K562 (cell line): ENCODE measurements around the gene SLC18B1. TPM values are rescaled to one million over a fixed set of nuclear protein-coding genes. Genes with fewer than 3 reads are reported as not detected.

Source experiments
- ADNP ChIP-seq: fragments of 200-800 bp; sonication (Bioruptor generic); IDR thresholded peaks from 2 replicates; pipeline ENCODE4 v1.6.1; 2016; ENCODE audit warnings: missing genetic modification characterization, missing compliant biosample characterization
- BACH1 ChIP-seq: fragments of 200-800 bp; sonication (Bioruptor generic); IDR thresholded peaks from 2 replicates; pipeline ENCODE4 v1.6.1; 2016; ENCODE audit warnings: missing genetic modification characterization, missing compliant biosample characterization
- CC2D1A ChIP-seq: fragments of 450-650 bp; IDR thresholded peaks from 2 replicates; pipeline ENCODE4 v1.6.1; 2017; ENCODE audit warnings: mild to moderate bottlenecking
- ELF1 ChIP-seq: fragments of 200-800 bp; sonication (Bioruptor generic); IDR thresholded peaks from 2 replicates; pipeline ENCODE4 v1.6.1; 2016; ENCODE audit warnings: missing genetic modification characterization, missing compliant biosample characterization
- L3MBTL2 ChIP-seq: fragments of 450-650 bp; IDR thresholded peaks from 2 replicates; pipeline ENCODE4 v1.6.1; 2016; ENCODE audit warnings: mild to moderate bottlenecking, moderate library complexity
- NONO ChIP-seq, 2 experiments: fragments of 200-400 bp in 1 of 2; fragments of 450-650 bp in 1 of 2; formaldehyde crosslinking in 1 of 2; IDR thresholded peaks; 2 replicates each; pipeline ENCODE4 v1.6.1; 2017; ENCODE audit warnings: low read depth in 2 of 2, mild to moderate bottlenecking in 2 of 2, moderate library complexity in 2 of 2, low read length in 1 of 2
- ZNF644 ChIP-seq: fragments of 200-800 bp; sonication (Bioruptor generic); IDR thresholded peaks from 2 replicates; pipeline ENCODE4 v1.6.1; 2016; ENCODE audit warnings: low read depth, missing genetic modification characterization, missing compliant biosample characterization
- polyA plus RNA-seq, 8 experiments: library from polyadenylated mRNA; depleted of rRNA in 4 of 8; stranded (reverse) in 5 of 8; unstranded in 3 of 8; fragments of >200 nt; fragmentation: Nextera tagmentation in 2 of 8; fragmentation: Illumina TruSeq in 1 of 8; extraction: Ambion mirVana in 2 of 8; extraction: Trizol in 1 of 8; gene quantifications; 2 replicates each; pipeline versions ENCODE4 v1.2.1 to v1.2.3, GENCODE V29; 2011 to 2014; ENCODE audit warnings: inconsistent platforms in 1 of 8, missing spikeins in 1 of 8
- total RNA-seq, 7 experiments: library from RNA; depleted of rRNA in 6 of 7; stranded (reverse); fragments of >200 nt in 6 of 7; fragmentation: Illumina TruSeq in 2 of 7; extraction: Trizol in 2 of 7; gene quantifications; 2 replicates each; pipeline versions ENCODE4 v1.2.1 to v1.2.3, GENCODE V29; 2011 to 2021; ENCODE audit warnings: low replicate concordance in 1 of 7
- TF ChIP-seq, protein P1 (sequence below): fragments of 450-650 bp; IDR thresholded peaks from 2 replicates; pipeline ENCODE4 v1.6.1; 2016; ENCODE audit warnings: missing biosample characterization, missing genetic modification characterization
- TF ChIP-seq, protein P2 (sequence below): sonication (generic); formaldehyde crosslinking; IDR thresholded peaks from 2 replicates; pipeline ENCODE4 v1.9.0; 2022; ENCODE audit warnings: mild to moderate bottlenecking, missing genetic modification reagents

Gene SLC18B1
- total and polyA plus RNA-seq, 9 of the 15 experiments (the other 6 are each of a cell fraction or from before 2014, with no cell fraction given): 10.4 to 49.1 (median 32.0) TPM

DNA sequence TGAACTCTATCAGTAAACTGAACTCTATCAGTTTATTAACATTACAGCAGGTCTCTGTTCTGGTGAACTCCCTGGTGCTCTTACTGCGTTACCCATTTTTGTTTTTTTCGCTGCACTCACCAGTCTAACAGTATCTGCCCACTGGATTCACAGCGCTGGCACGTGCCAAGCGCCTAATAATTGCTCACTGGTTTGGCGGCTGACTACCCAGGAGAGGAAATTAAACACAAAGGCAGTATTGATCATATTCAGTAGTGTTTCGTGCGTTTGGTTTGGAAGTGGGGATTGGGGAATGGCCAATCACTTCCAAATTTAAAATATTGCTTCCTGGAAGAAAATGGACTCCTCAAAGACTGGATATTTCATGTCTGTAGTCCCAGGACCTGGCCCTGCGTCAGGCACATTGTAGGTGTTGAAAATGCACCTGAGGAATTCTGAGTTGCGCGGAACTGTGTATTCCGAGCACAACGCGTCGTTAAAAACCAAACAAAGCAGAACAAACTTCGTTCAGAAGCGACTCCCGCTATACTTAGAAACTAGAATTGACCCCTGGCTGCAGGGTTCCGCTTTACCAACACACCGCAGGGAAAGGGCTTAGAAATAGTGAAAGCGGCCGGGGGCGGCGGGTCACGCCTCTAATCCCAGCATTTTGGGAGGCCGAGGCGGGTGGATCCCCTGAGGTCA lies 14.9 kb upstream of the SLC18B1 start (continued):
- TF ChIP-seq, protein P1, sequence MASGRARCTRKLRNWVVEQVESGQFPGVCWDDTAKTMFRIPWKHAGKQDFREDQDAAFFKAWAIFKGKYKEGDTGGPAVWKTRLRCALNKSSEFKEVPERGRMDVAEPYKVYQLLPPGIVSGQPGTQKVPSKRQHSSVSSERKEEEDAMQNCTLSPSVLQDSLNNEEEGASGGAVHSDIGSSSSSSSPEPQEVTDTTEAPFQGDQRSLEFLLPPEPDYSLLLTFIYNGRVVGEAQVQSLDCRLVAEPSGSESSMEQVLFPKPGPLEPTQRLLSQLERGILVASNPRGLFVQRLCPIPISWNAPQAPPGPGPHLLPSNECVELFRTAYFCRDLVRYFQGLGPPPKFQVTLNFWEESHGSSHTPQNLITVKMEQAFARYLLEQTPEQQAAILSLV (tag): no peak
- TF ChIP-seq CC2D1A: no peak
- TF ChIP-seq BACH1 (tag): 0 out of 2 replicates have a peak, but pooled peaks have one; percentile 11
- TF ChIP-seq NONO (IDR thresholded peaks at IDR 0.05; ENCODE audit: low read depth in 2 of 2, low read length in 1 of 2): no peak
- TF ChIP-seq ADNP (tag): peak; percentile 89
- TF ChIP-seq ELF1 (tag): 0 out of 2 replicates have a peak, but pooled peaks have one; percentile 27
- TF ChIP-seq, protein P2, sequence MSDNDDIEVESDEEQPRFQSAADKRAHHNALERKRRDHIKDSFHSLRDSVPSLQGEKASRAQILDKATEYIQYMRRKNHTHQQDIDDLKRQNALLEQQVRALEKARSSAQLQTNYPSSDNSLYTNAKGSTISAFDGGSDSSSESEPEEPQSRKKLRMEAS: 0 out of 2 replicates have a peak, but pooled peaks have one; percentile 42
- 0 out of 2 replicates have a peak, but pooled peaks have one; percentile 0 for TF ChIP-seq ZNF644 (tag)
- TF ChIP-seq L3MBTL2: peak; percentile 50; the same call in 1 of the 2 replicates
